Calu3 (cell line): Measurements from ENCODE around the gene VBP1. TPM values are rescaled to one million over a fixed set of nuclear protein-coding genes. Genes with fewer than 3 reads are reported as not detected.

Experiments
- total RNA-seq: library from RNA; stranded (reverse); gene quantifications from 2 replicates; pipeline ENCODE4 v1.2.3, GENCODE V29; 2022

Gene VBP1
- total RNA-seq, 1 experiment from 2014 or later = 56.3 TPM

Other genes starting within 250 kb of the VBP1 start
- 1.6 and 2.2 TPM in 2 replicates for gene F8, start 193.7 kb upstream of the VBP1 start, total RNA-seq
- 33.5 and 45.4 TPM in 2 replicates for gene FUNDC2, start 189.6 kb upstream of the VBP1 start, total RNA-seq
- 0.59 and 2.1 TPM in 2 replicates for gene CMC4, start 145.3 kb upstream of the VBP1 start, total RNA-seq
- 12.5 and 17.1 TPM in 2 replicates for gene MTCP1, start 145.3 kb upstream of the VBP1 start, total RNA-seq
- gene BRCC3, start 145.0 kb upstream of the VBP1 start, total RNA-seq = 35.9 and 36.2 TPM in 2 replicates
- 0.38 and 0.44 TPM in 2 replicates for gene RAB39B, start 48.0 kb downstream of the VBP1 start, total RNA-seq
- gene CLIC2, start 118.2 kb downstream of the VBP1 start, total RNA-seq = 0.26 and 0.59 TPM in 2 replicates
- gene F8A2, start 165.6 kb downstream of the VBP1 start, total RNA-seq = not detected in 2 replicates
- gene F8A3, start 242.2 kb downstream of the VBP1 start, total RNA-seq = 12.2 and 15.7 TPM in 2 replicates